GM19025 (cell line): Measurements from ENCODE around the gene FBXO4.

ENCODE experiments used
- ATAC-seq: cut with Tn5 transposase; IDR thresholded peaks from one replicate; pipeline ENCODE4 v1.9.1; 2021; ENCODE audit warnings: mild to moderate bottlenecking, low read depth, moderate library complexity; ENCODE audit not compliant: unreplicated experiment

Gene FBXO4

GRCh38 chr5:41924872-41925554, at the start of gene FBXO4:
TSS of gene FBXO4 (plus strand) at chr5:41925281. CDS start at chr5:41925310, 29 bp downstream.
- peak; percentile 92 for ATAC-seq

- no peak for ATAC-seq
Observed at GRCh38 chr5:41876678-41877077, 48.4 kb upstream of the FBXO4 start.

GRCh38 chr5:41877408-41877807, 47.7 kb upstream of the FBXO4 start:
- ATAC-seq, result no peak

- ATAC-seq, result peak; percentile 34
Observed at GRCh38 chr5:41878173-41878572, 46.9 kb upstream of the FBXO4 start.

- peak; percentile 48 for ATAC-seq
Observed at GRCh38 chr5:41878643-41879478, 46.2 kb upstream of the FBXO4 start.

GRCh38 chr5:41882765-41883164, 42.3 kb upstream of the FBXO4 start:
- no peak for ATAC-seq

- ATAC-seq, result no peak
Observed at GRCh38 chr5:41883243-41883642, 41.8 kb upstream of the FBXO4 start.

GRCh38 chr5:41883936-41884335, 41.1 kb upstream of the FBXO4 start:
- ATAC-seq, result no peak

- ATAC-seq, result no peak
Observed at GRCh38 chr5:41885286-41885685, 39.8 kb upstream of the FBXO4 start.

- ATAC-seq, result peak; percentile 53
Observed at GRCh38 chr5:41891066-41891707, 33.9 kb upstream of the FBXO4 start.

GRCh38 chr5:41892031-41892430, 33.0 kb upstream of the FBXO4 start:
- no peak for ATAC-seq

- peak; percentile 56 for ATAC-seq
Observed at GRCh38 chr5:41893074-41893851, 31.8 kb upstream of the FBXO4 start.

GRCh38 chr5:41896230-41896629, 28.9 kb upstream of the FBXO4 start:
- ATAC-seq, result no peak

- no peak for ATAC-seq
Observed at GRCh38 chr5:41903382-41903891, 21.6 kb upstream of the FBXO4 start.

- ATAC-seq, result peak; percentile 98
Observed at GRCh38 chr5:41903892-41904799, 20.9 kb upstream of the FBXO4 start, which contains the start of gene RIMOC1. TSS of gene RIMOC1 (plus strand) at chr5:41904344. CDS start at chr5:41904368, 24 bp downstream.

- no peak for ATAC-seq
Observed at GRCh38 chr5:41906151-41906550, 18.9 kb upstream of the FBXO4 start.

- no peak for ATAC-seq
Observed at GRCh38 chr5:41908374-41909079, 16.6 kb upstream of the FBXO4 start.

GRCh38 chr5:41918105-41918504, 7.0 kb upstream of the FBXO4 start:
- no peak for ATAC-seq

- ATAC-seq, result no peak
Observed at GRCh38 chr5:41921166-41921565, 3.9 kb upstream of the FBXO4 start.
